ENCODE results near the gene SMIM24.
"Not testable (repeated sequence)": the region's sequence is repeated elsewhere in the genome, so short reads cannot be mapped to it uniquely, and the experiment has no call there.

The SMIM24 gene

GRCh38 chr19:3480383-3481091 lies at the start of gene SMIM24:
TSS of gene SMIM24 (minus strand) at chr19:3480525. CDS start at chr19:3480463, 62 bp downstream.
- DNase-seq = no peak

GRCh38 chr19:3529299-3529698 lies 49.0 kb upstream of the SMIM24 start:
- DNase-seq = not testable (repeated sequence)

DNA sequence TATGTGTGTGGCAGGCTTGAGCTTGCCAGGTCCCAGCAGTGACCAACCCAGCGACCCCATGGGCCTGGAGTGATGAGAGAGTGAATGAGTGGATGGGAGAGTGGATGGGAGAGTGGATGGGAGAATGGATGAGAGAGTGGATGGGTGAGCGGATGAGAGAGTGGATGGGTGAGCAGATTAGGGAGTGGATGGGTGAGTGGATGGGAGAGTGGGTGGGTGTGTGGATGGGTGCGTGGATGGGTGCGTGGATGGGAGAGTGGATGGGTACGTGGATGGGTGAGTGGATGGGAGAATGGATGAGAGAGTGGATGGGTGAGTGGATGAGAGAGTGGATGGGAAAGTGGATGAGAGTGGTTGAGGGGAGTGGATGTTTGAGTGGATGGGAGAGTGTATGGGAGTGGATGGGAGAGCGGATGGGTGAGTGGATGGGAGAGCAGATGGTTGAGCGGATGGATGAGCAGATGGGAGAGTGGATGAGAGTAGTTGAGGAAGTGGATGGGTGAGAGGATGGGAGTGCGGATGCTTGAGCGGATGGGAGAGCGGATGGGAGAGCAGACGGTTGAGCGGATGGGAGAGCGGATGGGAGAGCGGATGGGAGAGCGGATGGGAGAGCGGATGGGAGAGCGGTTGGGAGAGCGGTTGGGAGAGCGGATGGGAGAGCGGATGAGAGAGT lies 48.4 kb upstream of the SMIM24 start:
- DNase-seq = no peak

DNA sequence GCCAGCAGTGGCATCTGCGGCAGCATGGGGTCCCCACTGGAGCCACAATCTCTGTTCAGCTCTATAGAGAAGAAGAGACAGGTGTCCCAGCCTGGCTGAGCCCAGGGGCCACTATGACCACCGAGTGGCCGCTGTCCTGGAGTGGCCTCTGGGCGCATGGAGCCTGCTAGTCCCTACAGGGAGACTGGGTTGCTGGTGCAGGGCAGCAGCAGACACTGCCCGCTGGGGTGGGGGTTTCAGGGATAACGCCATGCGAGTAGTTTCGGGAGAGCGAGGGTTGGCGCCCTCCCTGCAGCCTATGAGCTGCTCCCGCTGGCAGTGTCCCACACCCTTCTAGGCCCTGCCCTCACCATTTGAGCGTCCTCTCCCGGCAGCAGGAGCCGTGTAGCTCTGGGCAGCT lies 47.8 kb upstream of the SMIM24 start:
- DNase-seq = no peak

GRCh38 chr19:3527238-3527910 lies 47.0 kb upstream of the SMIM24 start:
- no peak for DNase-seq

DNA sequence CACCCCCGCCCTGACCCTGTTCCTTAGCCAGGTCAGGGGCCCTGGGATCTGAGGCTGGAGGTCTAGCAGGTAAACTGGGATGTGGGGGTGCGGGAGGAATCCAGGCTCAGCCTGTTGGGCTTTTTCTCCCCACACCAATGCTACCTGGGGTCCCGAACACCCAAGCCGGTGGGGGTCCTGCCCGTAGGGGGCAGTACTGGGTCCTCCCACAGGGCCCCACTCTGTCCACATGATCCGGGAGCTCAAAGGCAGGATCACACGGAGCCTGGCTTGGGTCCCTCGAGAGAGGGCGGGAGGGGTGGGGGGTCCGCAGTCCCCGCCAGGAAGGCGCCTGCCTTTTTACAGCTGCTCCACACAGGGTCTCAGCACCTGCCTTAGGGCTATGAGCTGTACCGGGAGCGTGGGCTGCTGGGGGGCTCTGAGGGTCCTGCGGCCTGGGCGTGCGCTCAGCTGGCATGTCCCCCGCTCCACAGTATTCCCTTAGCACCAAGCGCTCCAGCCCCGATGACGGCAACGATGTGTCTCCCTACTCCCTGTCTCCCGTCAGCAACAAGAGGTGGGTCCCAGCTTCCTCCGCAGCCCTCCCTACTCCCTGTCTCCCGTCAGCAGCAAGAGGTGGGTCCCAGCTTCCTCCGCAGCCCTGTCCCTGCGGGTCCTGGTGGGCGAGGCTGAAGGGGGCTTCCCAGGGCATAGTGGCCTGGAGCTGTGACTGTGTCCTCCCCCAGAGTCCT lies 46.3 kb upstream of the SMIM24 start:
- DNase-seq = no peak

DNA sequence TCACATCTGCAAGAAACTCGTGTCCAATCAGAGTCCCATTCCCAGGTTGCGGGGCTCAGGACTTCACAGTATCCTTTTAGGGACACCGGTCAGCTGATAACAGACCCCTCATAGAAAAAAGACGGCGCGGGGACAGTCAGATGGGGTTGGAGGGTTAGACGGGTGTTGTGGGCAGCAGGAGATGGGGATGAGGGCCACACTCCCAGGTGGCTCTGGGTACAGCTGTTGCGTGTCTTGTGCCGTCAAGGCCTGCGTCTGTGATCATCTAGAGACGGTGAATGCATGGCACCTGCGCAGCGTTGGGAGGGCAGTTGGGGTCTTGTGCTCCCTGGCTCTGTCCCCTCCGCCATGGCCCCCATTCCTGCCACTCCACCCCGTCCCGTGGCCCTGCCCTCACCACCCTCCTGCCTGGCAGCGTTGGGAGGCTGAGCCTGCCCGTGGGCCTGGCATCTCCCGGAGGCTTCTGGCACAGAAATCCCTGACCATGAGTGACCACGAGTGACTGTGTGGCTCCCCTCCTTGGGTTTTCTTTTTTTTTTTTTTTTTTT lies 44.7 kb upstream of the SMIM24 start:
- DNase-seq = no peak

- DNase-seq = no peak
Measured at GRCh38 chr19:3524078-3524842, 43.9 kb upstream of the SMIM24 start.

- DNase-seq = no peak
Measured at GRCh38 chr19:3523361-3524077, 43.2 kb upstream of the SMIM24 start.

DNA sequence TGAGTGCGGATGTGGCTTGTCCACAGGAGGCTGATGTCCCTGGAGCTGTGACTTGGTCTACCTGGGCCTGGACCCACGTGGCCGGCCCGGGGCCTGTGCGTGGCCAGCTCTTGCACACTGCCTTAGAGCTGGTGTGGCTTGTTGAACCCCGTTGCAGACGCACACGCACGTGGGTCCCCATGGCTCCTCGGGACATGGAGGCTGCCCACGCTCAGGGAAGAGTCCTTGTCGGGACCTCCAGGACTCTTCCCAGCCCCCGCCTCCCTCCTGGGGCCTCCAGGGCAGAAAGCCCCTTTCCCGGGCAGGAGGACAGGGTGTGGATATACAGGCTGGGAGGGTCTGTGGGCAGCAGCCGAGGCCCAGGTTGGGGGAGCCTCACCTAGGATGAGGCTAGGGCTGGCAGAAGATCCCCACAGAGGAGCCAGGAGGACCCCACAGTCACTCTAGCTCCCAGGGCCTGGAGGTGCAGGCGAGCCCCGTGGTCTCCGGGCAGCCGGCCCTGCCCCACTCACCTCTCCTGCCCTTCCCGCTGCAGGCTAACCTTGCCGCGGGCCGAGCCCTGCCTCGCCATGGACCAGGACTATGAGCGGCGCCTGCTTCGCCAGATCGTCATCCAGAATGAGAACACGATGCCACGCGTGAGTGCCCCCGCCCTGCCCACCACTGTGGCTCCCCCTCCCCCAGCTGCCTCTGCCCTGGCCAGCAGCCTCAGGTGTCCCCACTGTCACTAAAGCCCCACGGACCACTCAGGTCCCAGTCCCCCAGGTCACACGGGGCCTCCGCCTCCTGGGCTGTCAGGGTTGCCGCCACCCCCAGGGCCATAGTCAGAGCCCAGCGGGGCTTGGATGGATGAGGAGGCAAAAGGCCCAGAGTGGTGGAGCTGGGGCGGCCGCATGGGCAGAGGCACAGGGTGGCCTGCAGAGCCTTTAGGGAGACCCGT lies 42.4 kb upstream of the SMIM24 start:
- DNase-seq = no peak

DNA sequence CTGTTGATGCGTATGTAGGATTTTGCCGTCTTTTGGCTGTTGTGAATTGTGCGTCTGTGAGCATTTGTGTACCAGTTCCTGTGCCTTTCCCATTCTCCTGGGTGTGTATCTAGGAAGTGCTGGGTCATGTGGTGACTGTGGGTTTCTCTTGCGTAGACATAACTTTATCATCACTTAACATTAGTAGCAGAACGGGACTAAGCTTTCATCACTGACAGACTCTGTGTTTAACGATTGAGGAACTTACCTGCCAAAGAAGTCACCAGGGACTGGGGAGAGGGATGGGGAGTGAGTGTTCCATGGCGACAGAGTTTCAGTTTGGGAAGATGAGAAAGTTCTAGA lies 40.8 kb upstream of the SMIM24 start:
- DNase-seq = no peak

DNA sequence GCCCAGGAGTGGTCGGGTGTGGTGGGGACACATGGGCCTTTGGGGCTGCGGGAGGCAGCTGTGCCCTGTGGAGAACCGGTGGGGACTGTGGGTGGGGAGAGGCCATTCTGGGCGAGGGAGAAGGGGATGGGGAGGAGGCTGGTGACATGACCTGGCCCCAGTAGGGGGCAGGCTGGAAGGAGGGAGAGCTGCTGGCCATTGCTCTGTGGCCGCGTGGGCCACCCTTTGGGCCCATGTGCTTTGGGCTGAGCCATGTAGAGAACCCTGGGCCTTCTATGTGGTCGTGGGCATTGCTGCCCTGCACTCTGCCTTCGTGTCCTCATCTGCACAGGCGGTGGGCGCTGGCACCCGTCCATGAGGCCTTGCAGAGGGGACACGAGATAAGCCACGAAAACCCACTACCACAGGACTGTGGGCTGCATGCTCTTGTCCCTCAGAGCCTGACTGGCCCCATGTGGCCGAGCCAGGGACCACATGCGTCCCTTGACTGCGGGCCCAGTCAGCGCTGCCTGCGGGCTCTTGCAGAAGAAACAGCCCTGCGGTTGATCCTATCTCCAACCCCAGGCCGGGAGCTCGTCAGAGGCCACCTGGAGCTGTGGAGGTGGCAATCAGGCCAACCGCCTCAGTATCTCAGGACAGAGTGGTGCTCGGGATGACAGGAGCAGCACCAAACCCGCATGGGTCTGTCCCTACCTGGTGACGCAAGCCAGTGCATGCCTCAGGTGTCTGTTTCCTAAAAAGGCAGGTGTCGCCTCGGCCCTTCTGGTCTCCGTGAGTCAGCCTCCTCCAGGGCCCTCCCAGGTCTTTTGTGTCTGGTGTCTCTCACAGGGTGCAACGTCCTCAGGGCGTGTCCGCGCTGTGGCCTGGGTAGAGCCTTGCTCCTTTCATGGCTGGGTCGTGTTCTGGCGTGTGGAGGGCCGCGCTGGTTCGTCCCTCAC lies 40.1 kb upstream of the SMIM24 start:
- no peak for DNase-seq

DNA sequence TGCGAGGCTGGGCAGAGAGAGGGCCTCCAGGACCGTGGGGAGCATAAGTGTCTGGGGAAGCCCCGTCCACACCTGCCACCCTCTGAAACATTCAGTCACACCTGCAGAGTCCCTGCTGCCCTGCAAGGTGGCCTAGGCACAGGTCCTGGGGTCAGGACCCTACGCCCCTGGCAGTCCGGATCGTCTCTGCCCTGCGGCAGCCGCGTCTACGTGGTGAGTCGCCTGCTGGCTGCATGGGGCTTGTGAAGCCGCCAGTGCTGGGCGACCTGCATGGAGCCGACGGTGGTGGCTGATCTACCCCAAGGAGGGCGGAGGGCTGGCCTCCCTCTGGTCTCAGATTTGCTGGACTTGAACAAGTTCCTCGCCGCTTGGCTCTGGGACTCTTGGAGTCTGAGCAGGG lies 38.8 kb upstream of the SMIM24 start:
- no peak for DNase-seq

- DNase-seq = no peak
Measured at GRCh38 chr19:3518659-3519058, 38.3 kb upstream of the SMIM24 start.

GRCh38 chr19:3518255-3518654 lies 37.9 kb upstream of the SMIM24 start:
- DNase-seq = no peak

GRCh38 chr19:3517638-3518037 lies 37.3 kb upstream of the SMIM24 start:
- no peak for DNase-seq

DNA sequence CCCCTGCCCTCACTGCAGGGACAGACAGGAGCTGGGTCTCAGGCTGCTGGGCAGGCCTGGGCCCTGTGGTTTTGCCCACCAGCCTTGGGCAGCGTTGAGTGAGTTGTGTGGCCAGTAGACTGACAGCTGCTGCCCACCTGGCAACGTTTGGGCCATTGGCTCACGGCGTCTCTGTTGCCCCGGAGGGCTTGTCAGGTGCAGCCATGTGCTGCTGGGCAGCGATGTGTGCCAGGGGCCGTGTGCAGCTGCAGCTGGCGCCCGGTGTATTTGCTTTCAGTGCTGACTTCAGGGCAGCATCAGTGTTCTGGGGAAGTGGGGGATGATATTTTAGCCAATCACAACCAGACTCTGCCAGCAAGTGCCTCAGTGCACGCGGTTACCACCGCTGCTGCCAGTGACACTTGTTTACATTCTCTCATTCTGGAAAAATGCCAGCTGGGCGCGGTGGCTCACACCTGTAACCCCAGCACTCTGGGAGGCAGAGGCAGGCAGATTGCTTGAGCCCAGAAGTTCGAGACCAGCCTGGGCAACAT lies 36.4 kb upstream of the SMIM24 start:
- no peak for DNase-seq

GRCh38 chr19:3515891-3516422 lies 35.6 kb upstream of the SMIM24 start:
- DNase-seq = no peak

- DNase-seq = no peak
Measured at GRCh38 chr19:3514930-3515329, 34.6 kb upstream of the SMIM24 start.
